A673 (cell line): ENCODE measurements around the gene HPRT1. TPM values are rescaled to one million over a fixed set of nuclear protein-coding genes. Genes with fewer than 3 reads are reported as not detected.

ENCODE experiments used
- BruUV-seq: library from RNA; stranded (reverse); fragments of 400-500 nt; replicated peaks from 2 replicates; lab custom pipeline; 2021; lab: Mats Ljungman, UMichigan
- CTCF ChIA-PET: fragments of 300-600 bp; sonication (Branson Sonifier 250); formaldehyde crosslinking; loops from one replicate; lab custom pipeline; 2022; ENCODE audit warnings: antibody characterized with exemption; lab: Charles Lee
- POLR2A ChIA-PET: fragments of 300-600 bp; sonication (Branson Sonifier 250); formaldehyde crosslinking; loops from one replicate; lab custom pipeline; 2022; ENCODE audit warnings: antibody characterized with exemption; ENCODE audit not compliant: low non-redundant PET; lab: Charles Lee
- DNase-seq: peaks from one replicate; pipeline ENCODE4 v3.0.0-alpha.2; 2015; ENCODE audit warnings: low spot score
- H3K27ac ChIP-seq: fragments of 200-600 bp; sonication (generic); 2 replicates; pipeline ENCODE4 v1.5.1; 2016; ENCODE audit warnings: mixed run types, low read depth, mild to moderate bottlenecking, mixed read lengths, antibody characterized with exemption, low read length; ENCODE audit not compliant: poor library complexity, severe bottlenecking
- H3K27me3 ChIP-seq: fragments of 200-600 bp; sonication (generic); replicated peaks from 2 replicates; pipeline ENCODE4 v1.6.1; 2017; ENCODE audit warnings: mixed run types, low read depth, mild to moderate bottlenecking, mixed read lengths, antibody characterized with exemption, low read length; ENCODE audit not compliant: insufficient read depth, poor library complexity
- H3K36me3 ChIP-seq: fragments of 200-600 bp; sonication (generic); 2 replicates; pipeline ENCODE4 v1.6.1; 2016; ENCODE audit warnings: mixed run types, mild to moderate bottlenecking, mixed read lengths, antibody characterized with exemption, low read length; ENCODE audit not compliant: insufficient read depth, poor library complexity, severe bottlenecking
- H3K4me1 ChIP-seq: fragments of 200-600 bp; sonication (generic); 2 replicates; pipeline ENCODE4 v1.6.1; 2017; ENCODE audit warnings: mixed run types, mild to moderate bottlenecking, mixed read lengths, antibody characterized with exemption, low read length; ENCODE audit not compliant: insufficient read depth, poor library complexity, severe bottlenecking
- H3K4me3 ChIP-seq: fragments of 200-600 bp; sonication (generic); 2 replicates; pipeline ENCODE4 v1.5.1; 2016; ENCODE audit warnings: low read depth, mixed run types, mild to moderate bottlenecking, mixed read lengths, low read length; ENCODE audit not compliant: poor library complexity, severe bottlenecking
- H3K9me3 ChIP-seq: fragments of 200-600 bp; sonication (generic); 2 replicates; pipeline ENCODE4 v1.6.1; 2016; ENCODE audit warnings: mixed run types, low read depth, mild to moderate bottlenecking, mixed read lengths, antibody characterized with exemption, low read length; ENCODE audit not compliant: poor library complexity, severe bottlenecking
- CTCF ChIP-seq: fragments of 300-800, 200-600 bp; sonication (generic); conservative IDR thresholded peaks from 2 replicates; pipeline ENCODE4 v1.5.1; 2017; ENCODE audit warnings: low read depth, mild to moderate bottlenecking, antibody characterized with exemption, low read length, moderate library complexity, mixed read lengths
- EZH2 ChIP-seq: fragments of 200-600 bp; sonication (generic); IDR thresholded peaks from 2 replicates; pipeline ENCODE4 v1.6.1; 2017; ENCODE audit warnings: borderline replicate concordance, low read depth, mild to moderate bottlenecking, mixed read lengths, antibody characterized with exemption, low read length; ENCODE audit not compliant: poor library complexity, severe bottlenecking
- intact Hi-C: fragments of 100-400 bp; cut with micrococcal nuclease; formaldehyde crosslinking; loops from one replicate; pipeline ENCODE4 v1.10.0; 2022; ENCODE audit not compliant: unreplicated experiment
- total RNA-seq: library from RNA; stranded (reverse); gene quantifications from 2 replicates; pipeline ENCODE4 v1.2.3, GENCODE V29; 2021

Gene HPRT1
- total RNA-seq, 1 experiment from 2014 or later = 66.9 TPM

GRCh38 chrX:134443461-134443860, 16.5 kb upstream of the HPRT1 start:
- Histone ChIP-seq H3K27me3 (no peaks in the 10 kb centered on the region), H3K4me3 (no peak overlapping the region), H3K36me3 (no peaks in the 10 kb centered on the region), H3K4me1 (no peaks in the 10 kb centered on the region), H3K9me3 (no peaks in the 10 kb centered on the region), H3K27ac (no peak overlapping the region)
- no peak for DNase-seq
- ChIA-PET POLR2A (no interaction called here), CTCF (no interaction called here)
- TF ChIP-seq CTCF = no peak
- TF ChIP-seq EZH2 = no peak
- intact Hi-C loops = no loop called here
- no TSS peak for BruUV-seq

GRCh38 chrX:134444681-134445080, 15.3 kb upstream of the HPRT1 start:
- Histone ChIP-seq H3K27me3 (no peaks in the 10 kb centered on the region), H3K27ac (no peak overlapping the region), H3K4me3 (no peak overlapping the region), H3K4me1 (no peaks in the 10 kb centered on the region), H3K9me3 (no peaks in the 10 kb centered on the region), H3K36me3 (no peaks in the 10 kb centered on the region)
- TF ChIP-seq EZH2 (no peak), CTCF (no peak)
- POLR2A ChIA-PET = no interaction called here
- no peak for DNase-seq
- BruUV-seq = no TSS peak
- CTCF ChIA-PET = no interaction called here
- intact Hi-C loops = no loop called here

GRCh38 chrX:134452596-134452995, 7.4 kb upstream of the HPRT1 start:
- Histone ChIP-seq H3K27me3 (no peaks in the 10 kb centered on the region), H3K4me3 (no peak overlapping the region), H3K4me1 (peaks cover 4% of the 10 kb centered on the region), H3K9me3 (no peaks in the 10 kb centered on the region), H3K36me3 (no peaks in the 10 kb centered on the region), H3K27ac (no peak overlapping the region)
- DNase-seq = no peak
- no TSS peak for BruUV-seq
- POLR2A ChIA-PET = no interaction called here
- CTCF ChIA-PET = no interaction called here
- TF ChIP-seq EZH2 (no peak), CTCF (no peak)
- intact Hi-C loops = no loop called here
